HepG2 (cell line): ENCODE measurements around the gene TFB1M. TPM values are rescaled to one million over a fixed set of nuclear protein-coding genes. Genes with fewer than 3 reads are reported as not detected.
"Not testable (repeated sequence)": the region's sequence is repeated elsewhere in the genome, so short reads cannot be mapped to it uniquely, and the experiment has no call there.

Source experiments
- ATAC-seq: fragments of 200-7000 bp; cut with Tn5 transposase; 3 replicates; pipeline ENCODE4 v1.9.1; 2020; ENCODE audit warnings: mild to moderate bottlenecking, moderate library complexity
- BruUV-seq: library from RNA; stranded (reverse); fragments of 400-500 nt; replicated peaks from 2 replicates; lab custom pipeline; 2021; lab: Mats Ljungman, UMichigan
- CTCF ChIA-PET: fragments of 300-600 bp; formaldehyde crosslinking; extraction: SDS; loops from one replicate; lab custom pipeline; 2021; ENCODE audit warnings: low total read pairs, inconsistent platforms, low intra/inter-chr PET ratio; lab: Yijun Ruan, JAX
- POLR2A ChIA-PET: fragments of 350-600 bp; sonication (Branson Sonifier 250); formaldehyde crosslinking; loops from one replicate; lab custom pipeline; 2020; ENCODE audit warnings: antibody characterized with exemption, inconsistent platforms; lab: Yijun Ruan, JAX
- DNase-seq: peaks from one replicate; pipeline ENCODE4 v3.0.0-alpha.2; 2015; ENCODE audit warnings: low spot score
- FAIRE-seq: peaks from 3 replicates; lab custom pipeline; 2011; peaks lifted over from hg19 to GRCh38; lab: Jason Lieb, UNC
- H2AFZ ChIP-seq: one replicate; pipeline ENCODE4 v1.6.1; 2011; ENCODE audit warnings: low read length, inconsistent platforms
- H3K27ac ChIP-seq: fragments of 300-600 bp; 3 replicates; pipeline ENCODE4 v1.8.0; 2011; ENCODE audit warnings: mixed run types, mild to moderate bottlenecking, mixed read lengths, low read length, inconsistent platforms; ENCODE audit not compliant: insufficient read depth; ENCODE audit errors: extremely low read length
- H3K27me3 ChIP-seq, 2 experiments: fragments of 200-600 bp in 1 of 2; 2 replicates in 1 of 2; 3 replicates in 1 of 2; pipeline versions ENCODE4 v1.6.0 to v1.8.0; 2011; ENCODE audit warnings: low read length in 2 of 2, mild to moderate bottlenecking in 2 of 2, moderate library complexity in 2 of 2, inconsistent platforms in 1 of 2; ENCODE audit not compliant: insufficient read depth in 2 of 2, control insufficient read depth in 1 of 2
- H3K36me3 ChIP-seq, 2 experiments: fragments of 200-600 bp in 1 of 2; replicated peaks in 1 of 2; 2 replicates in 1 of 2; 3 replicates in 1 of 2; pipeline versions ENCODE4 v1.5.1 to v1.8.0; 2011; ENCODE audit warnings: low read length in 2 of 2, inconsistent platforms in 1 of 2; ENCODE audit not compliant: insufficient read depth in 2 of 2, control insufficient read depth in 1 of 2
- H3K4me1 ChIP-seq: 2 replicates; pipeline ENCODE4 v1.5.1; 2012; ENCODE audit warnings: low read length, inconsistent platforms; ENCODE audit not compliant: insufficient read depth
- H3K4me2 ChIP-seq: 2 replicates; pipeline ENCODE4 v1.6.0; 2011; ENCODE audit warnings: low read depth, low read length, inconsistent platforms
- H3K4me3 ChIP-seq, 3 experiments: fragments of 200-600 bp in 1 of 3; sonication (generic), shearing (Covaris generic) in 1 of 3; replicated peaks in 1 of 3; 2 replicates each; pipeline ENCODE4 v1.5.1; 2011 to 2016; ENCODE audit warnings: low read length in 3 of 3, inconsistent platforms in 2 of 3, low read depth in 2 of 3, mild to moderate bottlenecking in 2 of 3, control low read depth in 1 of 3, mixed read lengths in 1 of 3; ENCODE audit not compliant: insufficient read depth in 1 of 3
- H3K79me2 ChIP-seq: one replicate; pipeline ENCODE4 v1.6.1; 2011; ENCODE audit warnings: low read length, inconsistent platforms; ENCODE audit not compliant: insufficient read depth
- H3K9ac ChIP-seq: 2 replicates; pipeline ENCODE4 v1.6.0; 2011; ENCODE audit warnings: mild to moderate bottlenecking, low read depth, low read length, inconsistent platforms; ENCODE audit not compliant: insufficient read depth
- H3K9me3 ChIP-seq: 2 replicates; pipeline ENCODE4 v1.5.1; 2012; ENCODE audit warnings: mild to moderate bottlenecking, low read length
- H4K20me1 ChIP-seq: 2 replicates; pipeline ENCODE4 v1.6.0; 2011; ENCODE audit warnings: inconsistent platforms, mild to moderate bottlenecking, low read length, moderate library complexity; ENCODE audit not compliant: insufficient read depth
- NFE2L2 ChIP-seq: fragments of 150-350 bp; IDR thresholded peaks from 2 replicates; pipeline ENCODE4 v1.6.1; 2014; ENCODE audit warnings: low read length
- TBP ChIP-seq: sonication (generic); formaldehyde crosslinking; IDR thresholded peaks from 2 replicates; pipeline ENCODE4 v1.5.0; 2020; ENCODE audit warnings: missing genetic modification reagents
- TRIM22 ChIP-seq: fragments of 450-650 bp; IDR thresholded peaks from 2 replicates; pipeline ENCODE4 v1.6.1; 2017
- ZBTB21 ChIP-seq: sonication (generic); formaldehyde crosslinking; IDR thresholded peaks from 2 replicates; pipeline ENCODE4 v1.4.0; 2020; ENCODE audit warnings: missing genetic modification reagents
- ZNF10 ChIP-seq: sonication (generic); formaldehyde crosslinking; IDR thresholded peaks from 2 replicates; pipeline ENCODE4 v1.4.0; 2020; ENCODE audit warnings: mild to moderate bottlenecking, low read depth, missing genetic modification reagents, borderline replicate concordance
- ZNF256 ChIP-seq: sonication (generic); formaldehyde crosslinking; conservative IDR thresholded peaks from 2 replicates; pipeline ENCODE4 v1.4.0; 2020; ENCODE audit warnings: missing genetic modification reagents
- WGBS: methylation state at CpG from one replicate; pipeline ENCODE4 v1.1.6; 2017; ENCODE audit warnings: low lambda C conversion rate; 5-methylcytosine and 5-hydroxymethylcytosine counted together
- in situ Hi-C: cut with HindIII; loops from 2 replicates; pipeline ENCODE4 v1.10.0; 2017; ENCODE audit warnings: low pct_unique_long_range_greater_than_20kb; ENCODE audit not compliant: extremely low pct_ligation_motif_present
- intact Hi-C: fragments of 100-400 bp; cut with micrococcal nuclease; formaldehyde crosslinking; loops from one replicate; pipeline ENCODE4 v1.10.0; 2022; ENCODE audit not compliant: unreplicated experiment
- polyA plus RNA-seq, 8 experiments: library from polyadenylated mRNA; depleted of rRNA in 3 of 8; stranded (reverse) in 7 of 8; unstranded in 1 of 8; fragments of >200 nt; fragmentation: Illumina TruSeq in 4 of 8; extraction: Trizol in 4 of 8; gene quantifications; 2 replicates each; pipeline versions ENCODE4 v1.2.1 to v1.2.3, GENCODE V29; 2011 to 2016; ENCODE audit warnings: low read depth in 4 of 8, missing spikeins in 1 of 8, mixed read lengths in 1 of 8; ENCODE audit not compliant: insufficient read depth in 1 of 8
- total RNA-seq, 5 experiments: library from RNA; depleted of rRNA; stranded (reverse); fragments of >200 nt; fragmentation: Illumina TruSeq; extraction: Trizol; gene quantifications; 2 replicates each; pipeline ENCODE4 v1.2.3, GENCODE V29; 2016; ENCODE audit warnings: low read depth in 1 of 5
- TF ChIP-seq, protein P1 (sequence below): IDR thresholded peaks from 2 replicates; pipeline ENCODE4 v1.6.1; 2016; ENCODE audit warnings: missing biosample characterization, missing genetic modification reagents, low read depth

The TFB1M gene
- total and polyA plus RNA-seq, 2 of the 13 experiments (the other 11 are each of a cell fraction or from before 2014, with no cell fraction given) = 91.4 to 122 TPM

DNA sequence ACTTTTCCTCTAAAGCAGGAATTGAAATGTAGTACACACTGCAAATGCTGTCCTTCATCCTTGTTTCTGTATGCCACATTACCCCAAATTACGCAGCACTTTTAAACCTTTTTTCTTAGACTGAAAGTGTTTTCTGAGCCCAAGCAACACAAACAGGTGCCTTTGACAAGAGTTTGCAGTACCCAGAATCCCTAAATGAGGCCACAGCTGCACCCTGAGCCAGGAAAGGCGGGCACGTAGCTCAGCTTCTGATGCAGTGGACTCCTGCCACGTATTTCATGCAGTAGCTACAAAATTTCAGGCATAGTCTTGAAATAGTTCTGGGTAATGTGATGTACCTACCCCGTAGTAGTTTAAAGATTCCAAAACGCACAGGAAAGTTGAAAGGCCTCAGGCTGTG, 81.4 kb downstream of the TFB1M start:
- Histone ChIP-seq H3K4me3 (no peak overlapping the region), H3K4me1 (0 out of 2 replicates have a peak, but pooled peaks cover 5% of the 10 kb centered on the region), H3K27ac (no peak overlapping the region), H3K9ac (no peak overlapping the region), H3K79me2 (no peaks in the 10 kb centered on the region), H3K4me2 (no peak overlapping the region), H3K36me3 (no peaks in the 10 kb centered on the region), H3K9me3 (peaks cover 6% of the 10 kb centered on the region; the same call in 1 of the 2 replicates), H4K20me1 (no peaks in the 10 kb centered on the region), H3K27me3 (no peaks in the 10 kb centered on the region), H2AFZ (no peak overlapping the region)
- DNase-seq (no peak), ATAC-seq (no peak), FAIRE-seq (no peak)
- 49% methylated on average over 6 of the region's 6 CpGs for WGBS
- no peak for TF ChIP-seq TRIM22
- TF ChIP-seq NFE2L2 = no peak
- TF ChIP-seq TBP (CRISPR knock-in tag) = no peak
- TF ChIP-seq, protein P1, sequence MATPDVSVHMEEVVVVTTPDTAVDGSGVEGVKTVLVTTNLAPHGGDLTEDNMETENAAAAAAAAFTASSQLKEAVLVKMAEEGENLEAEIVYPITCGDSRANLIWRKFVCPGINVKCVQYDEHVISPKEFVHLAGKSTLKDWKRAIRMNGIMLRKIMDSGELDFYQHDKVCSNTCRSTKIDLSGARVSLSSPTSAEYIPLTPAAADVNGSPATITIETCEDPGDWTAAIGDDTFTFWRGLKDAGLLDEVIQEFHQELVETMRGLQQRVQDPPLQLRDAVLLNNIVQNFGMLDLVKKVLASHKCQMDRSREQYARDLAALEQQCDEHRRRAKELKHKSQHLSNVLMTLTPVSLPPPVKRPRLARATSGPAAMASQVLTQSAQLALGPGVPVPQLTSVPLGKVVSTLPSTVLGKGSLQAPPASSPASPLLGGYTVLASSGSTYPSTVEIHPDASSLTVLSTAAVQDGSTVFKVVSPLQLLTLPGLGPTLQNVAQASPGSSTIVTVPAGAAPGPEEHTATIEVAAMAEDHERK (CRISPR knock-in tag) = no peak
- no peak for TF ChIP-seq ZNF10
- TF ChIP-seq ZNF256 = no peak
- no peak for TF ChIP-seq ZBTB21 (CRISPR knock-in tag)
- BruUV-seq = no TSS peak
- intact Hi-C loops (no loop called here), in situ Hi-C loops (no loop called here)
- ChIA-PET POLR2A (no interaction called here), CTCF (no interaction called here)

- ATAC-seq, FAIRE-seq, H4K20me1 ChIP-seq, H3K9me3 ChIP-seq, H2AFZ ChIP-seq, in situ Hi-C loops, H3K27ac ChIP-seq, CTCF ChIA-PET, H3K36me3 ChIP-seq, H3K4me2 ChIP-seq, POLR2A ChIA-PET, intact Hi-C loops, H3K79me2 ChIP-seq, H3K4me3 ChIP-seq, DNase-seq, H3K4me1 ChIP-seq, H3K9ac ChIP-seq, H3K27me3 ChIP-seq, BruUV-seq: not testable (repeated sequence)
- WGBS = 53% methylated on average over 4 of the region's 4 CpGs
These were observed 83.3 kb downstream of the TFB1M start for GRCh38 chr6:155230975-155231374.
